Heart left ventricle (tissue), 13 donors: ENCODE measurements around the gene GAL3ST1.

Source experiments
- CTCF ChIP-seq, 12 donors: fragments of 200-600 bp; sonication (generic) in 4 of 12; IDR thresholded peaks; one replicate each; pipeline versions ENCODE4 v1.5.0 to v1.8.0; 2018 to 2022; ENCODE audit warnings: antibody characterized with exemption in 12 of 12, mild to moderate bottlenecking in 5 of 12
- POLR2A ChIP-seq, 2 donors: fragments of 450-650 bp; IDR thresholded peaks; one replicate each; pipeline ENCODE4 v1.6.1; 2017; ENCODE audit warnings: antibody characterized with exemption in 2 of 2, mild to moderate bottlenecking in 2 of 2, moderate library complexity in 2 of 2
- donor health status: ischemic (EF 13 %, LVEDD 7.1; RV severe dilation, severe dysfunction).
- donor health status: DM: no; HTN: yes; CAD: no.
- donor health status: DM: no; HTN: no; CAD: no.
- donor health status: ischemic (EF 25% LVEDD 6.9; RV normal size, moderate dysfunction).
- donor health status: ischemic (EF 25% LVEDD 5.7; RV mildly dilated, moderate dysfunction).
- donor health status: ischemic (EF 35%, LVEDD 5.7; RV mildly dilated, moderate dysfunction).
- donor health status: nonischemic (EF 11% LVEDD 7.7; RV severe dilation, severe dysfunction).
- donor health status: DM: yes; HTN: yes; CAD: no.
- donor health status: PGD.
- donor health status: ischemic (EF 29% LVEDD 5.4; RV normal size, mild dysfunction).
- donor health status: nonischemic (EF 23%, LVEDD 6.1; RV moderate dilation, normal function).

DNA sequence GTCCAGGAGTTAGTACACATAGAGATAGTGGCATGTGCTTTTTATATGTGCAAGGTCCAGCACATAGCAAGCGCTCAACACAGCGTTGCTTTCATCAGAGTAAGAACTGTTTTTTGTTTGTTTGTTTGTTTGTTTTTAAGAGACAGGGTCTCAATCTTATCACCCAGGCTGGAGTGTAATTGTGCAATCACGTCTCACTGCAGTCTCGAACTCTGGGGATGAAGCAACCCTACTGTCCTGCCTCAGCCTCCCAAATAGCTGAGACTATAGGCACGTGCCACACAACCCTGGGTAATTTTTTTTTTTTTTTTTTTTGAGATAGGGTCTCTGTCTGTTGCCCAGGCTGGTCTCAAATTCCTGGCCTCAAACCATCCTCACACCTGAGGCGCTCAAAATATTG lies 43.4 kb upstream of the GAL3ST1 start:
- TF ChIP-seq CTCF (IDR thresholded peaks at IDR 0.05) (no peak), POLR2A (IDR thresholded peaks at IDR 0.05) (no peak)
